GM21737 (cell line): ENCODE measurements around the gene CD82.

Experiments used
- ATAC-seq: cut with Tn5 transposase; IDR thresholded peaks from one replicate; pipeline ENCODE4 v1.9.1; 2021; ENCODE audit warnings: mild to moderate bottlenecking, moderate library complexity; ENCODE audit not compliant: unreplicated experiment

CD82 gene

DNA sequence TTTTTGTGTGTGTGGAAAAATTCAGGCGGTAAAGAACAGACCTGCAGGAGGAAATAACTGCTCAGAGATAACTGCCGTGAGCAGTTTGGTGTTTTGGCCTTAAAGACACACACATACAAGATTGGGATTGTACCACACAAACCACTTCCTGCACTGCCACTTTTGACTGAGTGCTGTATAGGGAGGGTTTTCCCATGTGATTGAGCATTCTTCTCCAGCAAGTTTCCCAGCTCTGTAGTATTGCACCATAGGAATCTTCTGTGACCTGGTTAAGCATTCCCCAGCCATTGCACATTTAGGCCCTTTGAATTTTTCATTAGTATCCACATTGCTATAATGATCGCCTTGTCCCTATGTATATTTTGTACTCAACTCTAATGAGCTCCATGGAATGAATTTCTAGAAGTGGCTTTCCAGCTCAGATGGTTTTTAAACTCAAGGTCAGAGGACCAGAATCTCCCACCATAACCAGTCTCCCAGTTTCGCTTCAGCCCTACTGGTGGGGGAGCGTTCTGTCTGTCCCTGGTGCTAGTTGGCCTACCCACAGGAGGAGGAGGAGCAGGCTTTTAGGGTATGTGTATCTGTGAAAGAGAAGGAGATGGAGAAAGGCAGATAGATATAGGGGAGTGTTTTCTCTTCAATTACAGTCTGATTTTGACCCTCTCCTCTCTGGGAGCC lies 9.3 kb downstream of the CD82 start:
- no peak for ATAC-seq

DNA sequence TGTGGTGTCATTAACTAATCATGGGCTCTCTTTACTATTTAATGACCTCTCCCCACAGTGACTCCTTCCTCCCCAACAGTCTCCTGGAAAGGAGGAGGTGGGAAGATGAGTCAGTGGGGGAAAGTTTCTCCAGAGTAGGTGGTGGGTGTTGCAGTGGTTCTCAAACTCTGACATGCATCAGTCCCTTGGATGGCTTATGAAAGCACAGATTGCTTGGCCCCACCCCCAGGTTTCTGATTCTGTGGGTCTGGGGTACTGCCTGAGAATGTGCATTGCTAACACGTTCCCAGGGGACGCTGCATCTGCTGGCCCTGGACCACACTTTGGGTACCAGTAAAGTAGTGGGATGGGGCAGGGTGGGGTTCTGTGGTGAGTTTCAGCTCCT lies 9.8 kb downstream of the CD82 start:
- no peak for ATAC-seq

DNA sequence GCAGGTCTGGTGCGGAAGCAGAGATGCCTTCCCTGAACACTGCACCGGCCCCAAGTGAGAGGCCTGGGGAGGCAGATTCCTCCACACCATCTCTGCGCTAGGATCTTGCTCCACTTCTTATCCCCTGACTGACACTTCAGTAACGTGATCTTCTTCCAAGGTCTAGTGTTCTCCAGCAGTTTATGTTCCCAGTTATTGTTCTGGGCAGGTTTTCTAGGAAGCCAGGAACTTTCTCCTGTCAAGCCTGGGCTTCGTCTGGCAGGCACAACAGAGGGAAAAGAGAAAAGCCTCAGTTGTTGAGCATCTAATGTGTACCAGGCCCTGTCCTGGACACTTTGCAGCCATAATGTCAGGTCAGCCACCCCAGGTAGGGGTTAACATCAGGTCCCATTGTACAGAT lies 10.5 kb downstream of the CD82 start:
- ATAC-seq = no peak

DNA sequence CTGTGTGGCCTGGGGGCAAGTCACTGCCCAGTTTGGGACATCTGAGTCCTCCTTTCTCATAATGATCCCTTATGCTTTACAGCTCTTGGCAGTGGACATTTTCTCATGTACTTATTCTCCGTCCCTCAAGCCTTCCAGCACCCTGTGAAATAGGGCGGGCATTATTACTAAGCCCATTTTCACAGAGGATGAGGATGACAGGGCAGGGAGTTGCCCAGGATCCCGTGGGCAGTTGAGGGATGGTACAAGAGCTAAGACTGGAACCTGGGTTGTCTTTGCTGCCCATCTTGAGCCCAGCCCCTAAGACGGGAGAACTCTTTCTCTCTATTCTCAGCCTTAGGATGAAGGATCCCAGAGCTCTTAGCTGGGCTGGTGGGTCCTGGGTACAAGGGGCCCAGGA lies 11.2 kb downstream of the CD82 start:
- no peak for ATAC-seq

DNA sequence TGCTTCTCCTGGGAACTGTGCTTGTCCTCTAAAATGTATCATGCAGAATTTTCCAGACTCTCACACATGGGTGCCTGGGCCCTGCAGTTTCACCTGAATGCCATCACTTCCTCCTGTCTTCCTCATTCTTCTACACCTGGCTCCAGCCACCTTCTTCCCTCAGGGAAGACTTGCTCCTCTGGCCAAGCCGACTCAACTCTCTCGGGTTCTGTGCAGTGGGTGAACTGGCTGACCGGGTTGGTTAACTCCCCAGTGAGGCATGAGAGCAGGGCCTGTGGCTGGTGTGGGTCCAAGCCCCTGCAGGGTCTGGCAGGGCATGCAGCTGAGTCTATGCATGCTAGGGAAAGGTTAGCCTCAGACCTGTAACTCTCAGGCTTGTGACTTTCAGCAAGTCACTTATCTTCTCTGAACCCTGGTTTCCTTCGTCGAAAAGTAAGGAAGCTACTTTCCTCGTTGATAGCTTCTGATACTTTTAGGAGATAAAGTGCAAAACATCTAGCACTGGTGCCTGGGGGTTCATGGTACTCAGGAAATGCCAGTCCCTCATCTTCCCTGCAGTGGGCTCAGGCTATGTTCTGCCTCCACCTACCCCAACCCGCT lies 11.9 kb downstream of the CD82 start:
- ATAC-seq = no peak

GRCh38 chr11:44578279-44578678 lies 12.8 kb downstream of the CD82 start:
- no peak for ATAC-seq

GRCh38 chr11:44579302-44579761 lies 13.9 kb downstream of the CD82 start:
- ATAC-seq = no peak

- ATAC-seq = no peak
These were observed 15.2 kb downstream of the CD82 start for GRCh38 chr11:44580701-44581100.

DNA sequence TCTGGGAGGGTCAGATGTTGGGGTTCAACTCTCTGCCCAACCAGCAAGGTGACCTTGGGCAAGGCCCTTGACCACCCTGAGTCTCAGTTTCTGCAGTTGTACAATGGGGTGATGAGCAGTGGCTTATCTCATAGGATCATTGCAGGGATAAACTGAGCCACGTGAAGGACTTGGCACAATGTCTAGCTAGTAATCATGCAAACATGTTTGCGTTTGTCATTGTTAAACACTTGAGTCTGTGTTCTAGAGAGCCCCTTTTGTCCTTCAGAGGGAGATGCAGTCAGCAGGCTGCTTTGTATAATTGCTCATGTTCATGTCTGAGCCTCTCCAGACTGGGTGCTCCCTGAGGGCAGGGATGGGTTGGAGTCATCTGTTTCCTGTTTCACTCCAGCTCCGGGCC lies 15.8 kb downstream of the CD82 start:
- no peak for ATAC-seq

- no peak for ATAC-seq
These were observed 17.3 kb downstream of the CD82 start for GRCh38 chr11:44582641-44583352.

GRCh38 chr11:44583353-44583669 lies 17.8 kb downstream of the CD82 start:
- no peak for ATAC-seq

GRCh38 chr11:44585421-44585820 lies 20.0 kb downstream of the CD82 start:
- no peak for ATAC-seq

GRCh38 chr11:44589301-44589700 lies 23.8 kb downstream of the CD82 start:
- no peak for ATAC-seq

GRCh38 chr11:44590769-44591168 lies 25.3 kb downstream of the CD82 start:
- ATAC-seq = no peak

GRCh38 chr11:44591557-44591956 lies 26.1 kb downstream of the CD82 start:
- ATAC-seq = no peak

GRCh38 chr11:44592125-44592940 lies 26.9 kb downstream of the CD82 start:
- ATAC-seq = no peak

GRCh38 chr11:44593251-44593650 lies 27.8 kb downstream of the CD82 start:
- no peak for ATAC-seq

DNA sequence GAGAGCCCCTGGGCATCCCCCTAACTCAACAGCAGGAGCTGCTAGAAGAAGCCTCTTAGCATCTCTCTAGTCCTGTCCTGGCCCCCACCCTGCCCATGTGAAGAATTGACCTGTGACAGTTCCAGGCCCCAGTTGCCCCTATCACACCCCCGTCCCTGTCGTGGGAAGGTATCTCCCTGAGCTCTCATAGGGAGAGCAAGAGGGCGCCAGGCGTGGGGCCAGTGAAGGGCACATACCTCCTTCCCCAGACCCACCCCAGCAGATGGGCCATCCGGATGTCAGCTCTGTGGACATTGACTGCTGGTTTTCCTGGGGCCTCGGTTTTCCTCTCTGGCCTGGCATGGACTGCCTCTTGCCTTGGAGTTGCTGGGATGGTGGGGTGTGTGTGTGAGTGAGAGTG lies 29.5 kb downstream of the CD82 start:
- ATAC-seq = no peak

GRCh38 chr11:44595964-44596381 lies 30.5 kb downstream of the CD82 start:
- no peak for ATAC-seq

GRCh38 chr11:44596525-44597276 lies 31.2 kb downstream of the CD82 start:
- ATAC-seq = peak; percentile 30
